ENCODE measurements around the gene MRPL45.

DNA sequence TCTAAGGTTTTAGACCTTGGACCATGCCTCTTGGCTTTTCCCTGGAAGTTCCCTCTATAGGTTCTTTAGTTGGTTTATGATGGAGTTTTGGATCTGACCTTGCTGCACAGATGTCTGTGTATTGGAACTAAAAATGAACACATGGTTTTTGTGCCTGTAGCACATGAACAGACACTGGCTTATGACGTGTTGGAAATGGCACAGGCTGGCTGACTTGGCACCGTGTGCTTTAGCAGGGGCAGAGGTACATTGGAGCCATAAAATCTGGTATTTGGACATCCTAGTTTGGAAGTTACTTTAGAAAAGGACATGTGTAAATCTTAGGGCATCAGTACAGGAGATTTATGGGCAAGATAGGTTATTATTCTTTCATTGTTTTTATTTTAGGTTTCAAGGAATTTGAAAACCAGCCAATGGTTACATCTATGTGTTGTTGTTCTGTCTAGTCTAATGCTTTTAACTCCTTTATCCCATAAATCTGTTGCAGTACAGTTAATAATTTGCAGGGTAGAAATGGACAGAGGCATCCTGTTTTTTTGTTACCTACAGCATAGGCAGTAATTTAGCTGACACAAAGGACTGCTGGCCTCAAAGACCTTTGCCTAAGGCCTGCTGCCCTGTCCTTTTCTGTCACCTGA is 60.6 kb downstream of the MRPL45 start:
- no peak for TF ChIP-seq CTCF (IDR thresholded peaks at IDR 0.05)
- TF ChIP-seq ESRRA (CRISPR knock-in tag; IDR thresholded peaks at IDR 0.05; ENCODE audit: borderline replicate concordance) = no peak
- TF ChIP-seq NR2C2 (CRISPR knock-in tag; IDR thresholded peaks at IDR 0.05) = no peak
- TF ChIP-seq, protein P1, sequence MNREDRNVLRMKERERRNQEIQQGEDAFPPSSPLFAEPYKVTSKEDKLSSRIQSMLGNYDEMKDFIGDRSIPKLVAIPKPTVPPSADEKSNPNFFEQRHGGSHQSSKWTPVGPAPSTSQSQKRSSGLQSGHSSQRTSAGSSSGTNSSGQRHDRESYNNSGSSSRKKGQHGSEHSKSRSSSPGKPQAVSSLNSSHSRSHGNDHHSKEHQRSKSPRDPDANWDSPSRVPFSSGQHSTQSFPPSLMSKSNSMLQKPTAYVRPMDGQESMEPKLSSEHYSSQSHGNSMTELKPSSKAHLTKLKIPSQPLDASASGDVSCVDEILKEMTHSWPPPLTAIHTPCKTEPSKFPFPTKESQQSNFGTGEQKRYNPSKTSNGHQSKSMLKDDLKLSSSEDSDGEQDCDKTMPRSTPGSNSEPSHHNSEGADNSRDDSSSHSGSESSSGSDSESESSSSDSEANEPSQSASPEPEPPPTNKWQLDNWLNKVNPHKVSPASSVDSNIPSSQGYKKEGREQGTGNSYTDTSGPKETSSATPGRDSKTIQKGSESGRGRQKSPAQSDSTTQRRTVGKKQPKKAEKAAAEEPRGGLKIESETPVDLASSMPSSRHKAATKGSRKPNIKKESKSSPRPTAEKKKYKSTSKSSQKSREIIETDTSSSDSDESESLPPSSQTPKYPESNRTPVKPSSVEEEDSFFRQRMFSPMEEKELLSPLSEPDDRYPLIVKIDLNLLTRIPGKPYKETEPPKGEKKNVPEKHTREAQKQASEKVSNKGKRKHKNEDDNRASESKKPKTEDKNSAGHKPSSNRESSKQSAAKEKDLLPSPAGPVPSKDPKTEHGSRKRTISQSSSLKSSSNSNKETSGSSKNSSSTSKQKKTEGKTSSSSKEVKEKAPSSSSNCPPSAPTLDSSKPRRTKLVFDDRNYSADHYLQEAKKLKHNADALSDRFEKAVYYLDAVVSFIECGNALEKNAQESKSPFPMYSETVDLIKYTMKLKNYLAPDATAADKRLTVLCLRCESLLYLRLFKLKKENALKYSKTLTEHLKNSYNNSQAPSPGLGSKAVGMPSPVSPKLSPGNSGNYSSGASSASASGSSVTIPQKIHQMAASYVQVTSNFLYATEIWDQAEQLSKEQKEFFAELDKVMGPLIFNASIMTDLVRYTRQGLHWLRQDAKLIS (CRISPR knock-in tag; IDR thresholded peaks at IDR 0.05; ENCODE audit: borderline replicate concordance) = no peak
- no peak for TF ChIP-seq CREB1 (CRISPR knock-in tag; IDR thresholded peaks at IDR 0.05)
- no peak for TF ChIP-seq NFE2L1 (CRISPR knock-in tag; IDR thresholded peaks at IDR 0.05)
- TF ChIP-seq TP53 (CRISPR knock-in tag; IDR thresholded peaks at IDR 0.05) = no peak
- no peak for TF ChIP-seq USF1 (CRISPR knock-in tag; IDR thresholded peaks at IDR 0.05)
- TF ChIP-seq USF2 (CRISPR knock-in tag; IDR thresholded peaks at IDR 0.05) = no peak
- no peak for TF ChIP-seq SP1 (CRISPR knock-in tag; conservative IDR thresholded peaks at IDR 0.05)
